Stimulated activated CD8-positive, alpha-beta memory T cell treated with anti-CD3 and anti-CD28 coated beads, Interleukin-15, amount 100 ng/mL, for 48 hours (primary cell): ENCODE data around the gene TBC1D7.
"Not testable (repeated sequence)": the region's sequence is repeated elsewhere in the genome, so short reads cannot be mapped to it uniquely, and the experiment has no call there.

Source experiments
- DNase-seq, 2 donors: peaks; one replicate each; pipeline ENCODE4 v3.0.0-alpha.2; 2020; ENCODE audit warnings: low read depth in 2 of 2

Gene TBC1D7

DNA sequence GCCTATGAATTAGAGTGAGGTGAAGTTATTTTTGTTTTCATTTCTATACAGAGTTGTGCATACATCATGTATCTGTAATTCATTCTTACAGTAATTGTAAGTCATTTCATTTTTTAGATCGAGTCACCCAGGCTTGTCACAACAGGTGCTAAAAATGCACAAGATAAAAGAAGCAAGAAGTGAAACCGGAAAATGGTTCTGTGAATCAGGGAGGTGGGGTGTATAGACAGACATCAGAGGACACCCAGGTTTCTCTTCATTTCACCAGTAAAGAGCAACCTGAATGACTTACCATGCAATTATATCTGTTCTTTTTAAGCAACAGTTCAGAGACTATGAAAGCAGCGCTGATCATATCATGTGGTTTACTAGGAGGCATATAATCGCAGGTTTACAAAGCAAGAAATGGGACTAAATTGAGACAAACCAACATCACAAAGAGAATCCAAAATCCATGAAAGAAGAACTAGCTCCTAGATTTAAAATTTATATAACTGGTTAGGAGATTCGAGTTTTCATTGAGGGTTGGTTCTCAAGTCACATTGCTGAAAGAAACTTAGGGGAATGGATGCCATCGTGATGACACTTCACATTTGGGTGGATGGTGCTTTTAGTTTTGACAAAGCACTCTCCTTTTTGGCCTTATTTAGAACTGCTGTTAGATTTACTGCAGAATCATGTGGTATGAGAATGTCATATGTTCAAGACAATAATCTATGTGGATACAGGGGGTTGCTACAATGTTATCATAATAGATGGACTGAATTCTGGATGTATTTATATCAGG, 27.9 kb upstream of the TBC1D7 start:
- DNase-seq: no peak

DNA sequence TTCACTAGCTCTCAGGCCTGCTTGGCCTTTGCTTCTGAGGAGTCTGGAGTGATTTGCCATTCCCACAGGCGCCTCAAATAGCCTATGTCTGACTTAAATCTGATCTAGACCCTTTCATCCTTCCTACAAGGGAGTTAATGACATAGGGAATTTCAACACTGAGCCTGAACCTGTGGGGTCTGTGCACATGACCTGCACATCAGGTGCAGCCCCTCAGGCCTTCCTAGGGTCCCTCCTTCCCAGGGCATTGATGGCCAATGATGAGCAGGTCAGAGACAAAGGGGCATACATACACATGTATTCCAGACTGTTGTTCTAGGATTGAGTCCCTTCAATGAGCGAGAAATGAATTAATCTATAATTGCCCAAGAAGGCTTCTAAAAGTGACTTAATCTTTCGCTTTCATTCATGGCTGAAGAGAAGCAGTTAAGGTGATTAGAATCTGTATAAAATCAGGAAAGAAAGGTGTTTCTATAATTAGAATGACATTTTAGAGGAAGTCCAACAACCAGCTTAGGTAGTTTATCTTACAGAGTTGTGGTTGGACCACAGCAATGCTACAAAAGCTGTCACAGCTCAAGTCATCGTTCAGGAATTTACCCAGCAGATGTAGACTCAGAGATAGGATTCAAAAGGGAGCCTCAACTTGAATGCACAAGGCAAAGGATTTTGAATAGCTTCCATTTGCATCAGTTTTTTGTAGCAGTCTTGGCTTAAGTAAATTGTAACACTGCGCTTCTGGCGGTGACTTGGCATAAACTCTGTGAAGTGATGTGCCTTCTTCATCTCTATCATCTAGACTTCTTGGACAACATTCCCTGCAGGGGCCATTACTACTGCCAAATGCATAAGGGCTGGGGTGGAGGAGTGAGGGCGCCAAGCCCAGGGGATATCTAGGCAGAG, 27.0 kb upstream of the TBC1D7 start:
- DNase-seq: no peak

- no peak for DNase-seq
These were observed 26.1 kb upstream of the TBC1D7 start for GRCh38 chr6:13354331-13355042.

DNA sequence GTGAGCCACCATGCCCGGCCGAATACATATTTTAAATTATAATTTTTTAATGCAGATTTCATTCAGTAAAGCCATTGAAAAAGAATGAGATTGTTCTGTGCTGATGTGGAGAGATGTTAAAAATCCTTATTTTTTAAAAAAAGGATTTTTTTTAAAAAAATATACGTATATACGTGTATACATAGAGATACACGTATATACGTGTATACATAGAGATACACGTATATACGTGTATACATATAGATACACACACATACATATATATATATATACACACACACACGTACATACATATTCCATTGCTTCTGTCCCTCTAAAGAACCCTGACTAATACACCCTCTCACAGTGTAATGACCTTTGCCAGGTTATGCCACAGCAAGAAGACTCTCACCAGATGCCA, 23.8 kb upstream of the TBC1D7 start:
- DNase-seq: no peak

- DNase-seq: no peak
These were observed 22.9 kb upstream of the TBC1D7 start for GRCh38 chr6:13351271-13351670.

- DNase-seq: no peak
These were observed 21.6 kb upstream of the TBC1D7 start for GRCh38 chr6:13349811-13350506.

- DNase-seq: no peak
These were observed 20.2 kb upstream of the TBC1D7 start for GRCh38 chr6:13348334-13349113.

GRCh38 chr6:13346245-13346644, 17.9 kb upstream of the TBC1D7 start:
- DNase-seq: no peak

DNA sequence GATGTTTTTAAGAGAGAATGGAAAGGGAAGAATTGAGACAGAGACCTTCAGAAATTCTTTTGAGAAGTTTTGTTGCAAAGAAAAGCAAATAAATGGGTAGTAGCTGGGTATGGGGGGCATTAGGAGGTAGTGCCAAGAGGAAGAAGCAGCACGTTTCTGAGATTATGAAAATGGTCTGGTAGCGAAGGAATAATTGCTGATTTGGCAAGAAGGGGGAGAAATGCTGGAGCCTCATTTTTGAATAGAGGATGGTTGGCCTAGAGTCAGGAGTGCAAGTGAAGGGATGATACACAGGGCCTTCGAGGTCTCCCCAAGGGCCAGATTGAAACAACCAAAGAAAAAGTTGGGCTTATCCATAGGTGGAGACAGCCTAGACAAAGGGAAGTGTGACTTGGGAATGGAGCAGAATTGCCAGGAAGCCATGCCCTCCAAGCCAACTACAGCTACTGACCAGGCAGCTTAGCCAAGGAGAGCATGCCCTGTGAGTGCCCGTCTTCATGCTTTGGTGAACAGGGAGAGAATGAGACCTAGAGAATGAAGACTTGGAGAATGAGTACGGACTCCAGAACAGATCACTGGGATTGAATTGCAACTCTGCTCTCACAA, 14.2 kb upstream of the TBC1D7 start:
- DNase-seq: no peak

- no peak for DNase-seq
These were observed 11.7 kb upstream of the TBC1D7 start for GRCh38 chr6:13339863-13340630.

DNA sequence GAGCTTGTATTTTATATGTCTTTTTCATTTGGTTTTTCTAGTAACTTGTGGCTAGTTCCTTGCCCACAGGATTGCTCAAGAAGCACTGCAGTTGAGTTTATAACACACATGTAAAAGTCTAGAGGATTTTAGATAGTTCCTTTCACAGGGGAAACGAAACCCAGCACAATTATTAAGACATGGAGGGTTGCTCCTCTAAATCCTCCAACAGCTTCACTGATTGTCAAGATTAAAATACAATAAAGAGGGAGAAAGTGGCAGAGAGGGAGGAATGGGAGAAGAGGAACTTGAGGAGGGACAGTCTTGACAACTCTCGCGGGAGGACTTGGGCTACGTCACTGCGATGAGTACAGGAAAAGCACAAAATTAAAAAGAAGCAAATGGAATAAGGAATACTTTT, 9.7 kb upstream of the TBC1D7 start:
- DNase-seq: no peak

DNA sequence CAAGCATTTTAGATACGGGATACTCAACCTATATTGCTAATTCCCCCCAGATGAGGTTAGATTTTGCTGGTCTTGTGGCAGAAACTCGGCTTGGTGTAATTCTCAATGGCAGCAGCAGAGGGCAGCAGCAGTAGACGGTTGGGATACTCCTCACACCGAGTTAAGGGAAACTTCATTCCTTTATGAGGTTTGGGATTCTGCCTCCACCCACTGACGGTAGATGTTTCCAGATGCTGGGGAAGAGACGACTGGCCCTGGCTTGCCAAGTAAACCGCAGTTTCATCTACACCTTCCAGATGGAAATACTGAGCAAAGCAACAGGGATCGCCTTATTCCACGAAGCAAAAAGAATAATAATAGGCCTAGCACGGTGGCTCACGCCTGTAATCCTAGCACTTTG, 8.2 kb upstream of the TBC1D7 start:
- DNase-seq: peak in 1 of 2 donors; percentile 49

DNA sequence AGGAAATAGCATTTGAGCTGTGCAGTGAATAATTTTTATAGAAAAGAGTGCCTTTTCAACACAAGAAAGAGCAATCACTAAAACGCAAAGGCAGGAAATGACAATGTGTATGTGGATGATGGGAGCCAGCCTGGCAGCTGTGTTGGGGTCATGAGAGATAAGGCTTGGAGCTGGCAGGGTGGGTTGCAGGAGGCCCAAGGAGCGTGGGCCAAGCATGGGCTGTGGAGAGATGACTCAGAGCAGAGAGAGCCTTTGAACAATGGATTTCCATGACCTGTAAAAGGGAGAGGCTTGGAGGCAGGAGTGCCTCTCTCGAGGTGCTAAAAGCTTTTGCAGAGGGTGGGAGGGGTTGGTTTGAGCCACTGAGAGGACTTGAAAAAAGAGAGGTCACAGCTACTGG, 6.6 kb upstream of the TBC1D7 start:
- no peak for DNase-seq

DNA sequence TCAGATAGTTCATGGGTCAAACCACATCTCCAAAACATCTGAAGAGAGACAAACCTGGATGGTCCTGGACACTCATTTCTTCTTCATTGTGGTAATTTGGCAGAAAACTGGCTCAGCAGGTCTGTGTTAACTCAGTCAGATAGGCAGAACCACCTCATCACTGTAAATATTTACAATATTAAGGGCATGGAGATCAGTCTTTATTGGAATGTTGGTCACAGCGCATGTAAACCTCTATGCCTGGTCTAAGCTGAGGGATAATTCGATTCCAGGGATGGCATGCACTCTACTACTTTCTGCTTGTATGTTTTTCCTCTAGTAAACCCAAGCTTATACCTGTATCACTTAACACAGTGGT, 4.0 kb upstream of the TBC1D7 start:
- DNase-seq: no peak

DNA sequence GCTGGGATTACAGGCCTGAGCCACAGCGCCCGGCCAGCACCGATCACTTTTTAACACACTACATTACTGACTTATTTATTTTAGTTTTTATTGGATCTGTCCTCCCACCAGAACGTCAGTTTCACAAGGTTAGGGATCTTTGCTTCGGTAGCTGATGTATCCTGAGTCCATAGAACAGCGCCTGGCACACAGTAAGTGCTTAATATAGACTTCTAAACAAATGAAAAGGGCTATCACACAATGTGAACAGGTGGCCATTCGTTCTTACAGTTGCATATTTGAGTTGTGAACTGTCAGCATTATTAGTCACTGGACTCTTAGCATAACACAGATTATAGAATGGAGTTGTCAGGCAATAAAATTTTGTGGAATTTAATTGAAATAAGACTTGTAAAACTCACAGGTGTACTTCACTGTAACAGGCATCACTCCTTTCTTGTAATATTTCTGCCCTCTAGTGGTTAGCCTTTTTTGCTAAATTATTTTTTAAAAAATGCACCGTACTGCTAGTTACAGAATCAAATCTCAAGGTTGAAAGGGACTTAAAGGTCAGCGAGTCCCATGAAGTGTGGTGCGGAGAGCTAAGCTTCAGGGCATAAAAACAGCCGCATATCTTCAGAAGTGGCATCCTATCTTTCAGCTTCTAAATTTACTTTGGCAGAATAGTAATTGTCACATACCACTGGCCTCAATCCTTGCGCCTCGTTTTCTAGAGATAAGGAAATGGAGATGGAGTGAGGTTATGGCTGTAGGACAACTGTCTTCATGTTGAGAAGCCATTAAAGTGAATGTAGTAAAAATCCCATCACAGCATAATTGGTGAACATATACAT, 3.4 kb upstream of the TBC1D7 start:
- no peak for DNase-seq

GRCh38 chr6:13328875-13329183, 492 bp upstream of the TBC1D7 start:
- DNase-seq: no peak

DNA sequence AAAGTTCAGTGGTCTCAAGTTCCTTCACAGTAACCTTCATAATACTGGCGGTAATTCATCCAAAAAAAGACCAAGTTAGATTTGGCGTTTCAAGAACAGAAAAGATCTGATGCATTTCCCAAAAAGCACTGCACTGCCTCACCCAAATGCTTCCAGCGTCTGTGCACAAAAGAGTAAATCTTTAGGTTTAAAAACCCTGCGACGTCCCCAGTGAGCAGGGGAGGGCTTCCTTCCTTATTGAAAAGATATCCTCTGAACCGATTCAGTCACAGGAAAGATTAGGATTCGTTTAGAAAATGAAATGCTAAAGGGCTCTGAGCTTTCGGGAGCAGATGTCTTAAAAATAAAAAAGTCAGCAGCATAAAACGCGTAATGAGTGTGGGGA, 654 bp downstream of the TBC1D7 start:
- no peak for DNase-seq

DNA sequence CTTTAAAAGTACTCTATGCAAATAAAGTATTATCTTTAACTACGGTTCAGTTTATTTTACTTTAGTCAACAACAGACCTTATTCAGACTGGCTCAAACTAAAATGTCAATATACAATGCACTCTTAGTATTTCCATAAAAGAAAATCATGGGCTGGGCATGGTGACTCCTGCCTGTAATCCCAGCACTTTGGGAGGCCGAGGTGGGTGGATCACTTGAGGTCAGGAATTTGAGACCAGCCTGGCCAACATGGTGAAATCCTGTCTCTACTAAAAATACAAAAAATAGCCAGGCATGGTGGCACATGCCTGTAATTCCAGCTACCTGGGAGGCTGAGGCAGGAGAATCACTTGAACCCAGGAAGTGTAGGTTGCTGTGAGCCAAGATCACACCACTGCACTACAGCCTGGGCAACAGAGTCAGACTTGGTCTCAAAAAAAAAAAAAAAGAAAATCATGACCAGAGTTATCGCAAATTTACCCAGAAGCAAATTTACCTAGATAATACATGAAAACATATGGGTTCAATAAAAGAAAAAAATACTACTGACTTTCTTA, 2.2 kb downstream of the TBC1D7 start:
- DNase-seq: not testable (repeated sequence)
